ENCODE data around the gene MRPS22.

The MRPS22 gene

DNA sequence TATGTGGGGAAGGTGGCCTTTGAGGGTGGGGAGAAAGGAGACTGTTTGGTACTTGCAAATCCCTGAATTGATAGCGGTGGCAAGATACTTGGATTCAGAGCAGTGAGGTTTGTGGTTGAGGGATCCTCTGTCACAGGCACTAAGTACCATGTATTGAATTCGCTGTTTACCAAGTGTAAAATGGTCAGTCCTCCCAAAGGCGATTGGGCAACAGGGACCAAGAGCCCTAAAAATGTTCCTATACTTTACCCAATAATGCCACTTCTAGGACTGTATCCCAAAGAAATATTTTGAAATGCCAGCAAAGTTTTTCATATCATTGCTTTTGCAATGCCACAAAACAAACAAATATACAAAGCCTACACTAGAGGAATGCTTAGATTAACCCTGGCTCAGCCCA is 43.4 kb upstream of the MRPS22 start:
- ChIA-PET POLR2A (no interaction called here), CTCF (interaction anchor here (1.0 to 4.9 kb wide), 4 partner anchors 11 to 188 kb away, joined by 3 to 16 read pairs (median 5); no protein-coding TSS in a partner anchor)
- DNase-seq (ENCODE audit: low read depth, low spot score): no peak
- TF ChIP-seq CTCF (IDR thresholded peaks at IDR 0.05; ENCODE audit: insufficient read depth, low read length, missing control alignments): no peak
- H3K4me3 ChIP-seq (ENCODE audit: low read depth, low read length): no peak overlapping the region

DNA sequence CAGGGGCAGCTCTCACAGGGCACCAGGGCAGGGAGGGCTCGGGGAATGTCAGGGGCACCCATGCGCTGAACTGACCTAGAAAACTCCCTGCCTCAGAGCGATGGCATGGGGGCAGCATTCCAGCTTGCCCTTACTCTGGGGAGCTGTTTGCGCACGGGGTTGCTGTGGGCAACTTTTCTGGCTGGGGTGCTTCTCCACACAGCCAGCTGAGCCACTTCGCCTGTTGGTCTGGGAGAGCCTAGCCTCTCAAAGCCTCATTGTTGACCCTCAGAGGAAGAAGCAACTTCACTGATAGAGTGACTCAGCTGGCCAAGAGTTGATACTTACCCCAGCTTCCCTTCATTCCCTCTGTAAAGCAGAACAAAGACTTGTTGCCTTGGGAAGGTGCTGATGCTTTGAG is 42.6 kb upstream of the MRPS22 start:
- ChIA-PET POLR2A (interaction anchor here (1.8 to 1.9 kb wide), 2 partner anchors 10 to 20 kb away, joined by 7 to 21 read pairs; no protein-coding TSS in a partner anchor), CTCF (interaction anchor here (1.0 to 4.9 kb wide), 4 partner anchors 10 to 189 kb away, joined by 3 to 16 read pairs (median 5); no protein-coding TSS in a partner anchor)
- TF ChIP-seq CTCF (IDR thresholded peaks at IDR 0.05; ENCODE audit: insufficient read depth, low read length, missing control alignments): no peak
- no peak overlapping the region for H3K4me3 ChIP-seq (ENCODE audit: low read depth, low read length)
- DNase-seq (ENCODE audit: low read depth, low spot score): no peak

- DNase-seq (ENCODE audit: low read depth, low spot score): no peak
- no peak for TF ChIP-seq CTCF (IDR thresholded peaks at IDR 0.05; ENCODE audit: insufficient read depth, low read length, missing control alignments)
- no peak overlapping the region for H3K4me3 ChIP-seq (ENCODE audit: low read depth, low read length)
- ChIA-PET POLR2A (interaction anchor here (1.1 to 1.9 kb wide), 4 partner anchors 9 to 88 kb away, joined by 4 to 21 read pairs (median 8); partner anchors contain the start of gene COPB2), CTCF (interaction anchor here (1.0 to 4.9 kb wide), 5 partner anchors 9 to 378 kb away, joined by 4 to 16 read pairs (median 4); no protein-coding TSS in a partner anchor)
These were observed 42.2 kb upstream of the MRPS22 start for GRCh38 chr3:139301654-139302053.

DNA sequence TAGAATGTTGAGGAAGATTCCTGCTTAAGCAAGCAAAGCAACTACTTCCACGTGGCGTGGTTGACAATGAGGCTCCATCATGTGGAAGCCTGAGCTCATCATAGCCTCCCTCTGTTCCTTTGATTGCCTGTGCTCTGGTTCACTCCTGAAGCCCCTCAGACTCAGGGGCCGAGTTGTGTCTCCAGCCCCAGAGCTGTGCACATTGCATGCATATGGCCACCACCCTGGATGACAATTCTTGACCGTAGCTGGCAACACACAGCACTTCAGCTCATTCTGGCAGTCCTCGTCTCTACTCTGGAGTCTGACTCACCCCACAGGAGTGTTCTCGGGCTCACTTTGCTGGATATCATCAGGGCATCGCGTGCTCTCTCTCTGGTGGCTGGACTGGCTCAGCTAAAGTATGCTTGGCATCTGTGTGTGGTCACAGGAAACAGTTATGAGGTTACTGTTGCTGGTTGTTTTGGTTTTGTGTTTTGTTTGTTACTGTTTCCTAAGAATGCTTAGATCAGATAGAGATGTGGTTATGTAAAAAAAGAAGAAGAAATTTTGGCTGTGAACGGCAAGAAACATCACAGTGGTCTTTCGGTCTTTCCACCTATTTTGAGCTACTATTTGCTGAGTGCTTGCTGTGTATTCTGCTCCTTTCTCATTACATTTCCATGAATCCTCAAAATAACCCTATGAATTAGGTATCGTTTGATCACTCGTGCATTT is 41.6 kb upstream of the MRPS22 start:
- H3K4me3 ChIP-seq (ENCODE audit: low read depth, low read length): no peak overlapping the region
- POLR2A ChIA-PET: interaction anchor here (1.1 to 1.9 kb wide), 5 partner anchors 9 to 87 kb away, joined by 3 to 21 read pairs (median 7); partner anchors contain the start of gene COPB2
- TF ChIP-seq CTCF (IDR thresholded peaks at IDR 0.05; ENCODE audit: insufficient read depth, low read length, missing control alignments): no peak
- CTCF ChIA-PET: interaction anchor here (0.8 to 4.9 kb wide), 7 partner anchors 8 to 379 kb away, joined by 3 to 16 read pairs (median 4); no protein-coding TSS in a partner anchor
- peak; percentile 98 for DNase-seq (ENCODE audit: low read depth, low spot score)

- no peak overlapping the region; the same call in 1 of the 2 replicates for H3K4me3 ChIP-seq (ENCODE audit: low read depth, low read length)
- POLR2A ChIA-PET: interaction anchor here (1.1 to 1.9 kb wide), 4 partner anchors 8 to 87 kb away, joined by 3 to 21 read pairs (median 7); partner anchors contain the start of gene COPB2
These were observed 41.1 kb upstream of the MRPS22 start for GRCh38 chr3:139302801-139303113.

More at GRCh38 chr3:139302801-139303113, 41.1 kb upstream of the MRPS22 start:
- DNase-seq (ENCODE audit: low read depth, low spot score): no peak
- CTCF ChIA-PET: interaction anchor here (0.7 to 4.9 kb wide), 7 partner anchors 8 to 367 kb away, joined by 3 to 16 read pairs (median 4); no protein-coding TSS in a partner anchor
- no peak for TF ChIP-seq CTCF (IDR thresholded peaks at IDR 0.05; ENCODE audit: insufficient read depth, low read length, missing control alignments)

Data from AG04449 (cell line).